Stimulated activated effector memory CD8-positive, alpha-beta T cell treated with anti-CD3 and anti-CD28 coated beads, Interleukin-12 subunit alpha, Interleukin-12 subunit beta, amount 100 ng/mL, for 72 hours (primary cell): ENCODE measurements around the gene PCNX2.

Source experiments
- ATAC-seq: fragments of 150-1000 bp; cut with Tn5 transposase; 2 replicates; pipeline ENCODE4 v1.10.0; 2021
- DNase-seq, 2 donors: peaks; one replicate each; pipeline ENCODE4 v3.0.0; 2021 to 2022; ENCODE audit warnings: low spot score in 2 of 2
- H3K27ac Mint-ChIP-seq: one replicate; pipeline ENCODE4 v1.8.0; 2022; ENCODE audit warnings: mild to moderate bottlenecking, mixed read lengths
- H3K36me3 Mint-ChIP-seq: one replicate; pipeline ENCODE4 v1.8.0; 2022; ENCODE audit warnings: mild to moderate bottlenecking, mixed read lengths
- H3K4me1 Mint-ChIP-seq: one replicate; pipeline ENCODE4 v1.8.0; 2022; ENCODE audit warnings: mixed read lengths
- H3K4me3 Mint-ChIP-seq: one replicate; pipeline ENCODE4 v1.8.0; 2022; ENCODE audit warnings: mild to moderate bottlenecking, mixed read lengths
- H3K9me3 Mint-ChIP-seq: one replicate; pipeline ENCODE4 v1.8.0; 2022; ENCODE audit warnings: mixed read lengths

PCNX2 gene, protein sequence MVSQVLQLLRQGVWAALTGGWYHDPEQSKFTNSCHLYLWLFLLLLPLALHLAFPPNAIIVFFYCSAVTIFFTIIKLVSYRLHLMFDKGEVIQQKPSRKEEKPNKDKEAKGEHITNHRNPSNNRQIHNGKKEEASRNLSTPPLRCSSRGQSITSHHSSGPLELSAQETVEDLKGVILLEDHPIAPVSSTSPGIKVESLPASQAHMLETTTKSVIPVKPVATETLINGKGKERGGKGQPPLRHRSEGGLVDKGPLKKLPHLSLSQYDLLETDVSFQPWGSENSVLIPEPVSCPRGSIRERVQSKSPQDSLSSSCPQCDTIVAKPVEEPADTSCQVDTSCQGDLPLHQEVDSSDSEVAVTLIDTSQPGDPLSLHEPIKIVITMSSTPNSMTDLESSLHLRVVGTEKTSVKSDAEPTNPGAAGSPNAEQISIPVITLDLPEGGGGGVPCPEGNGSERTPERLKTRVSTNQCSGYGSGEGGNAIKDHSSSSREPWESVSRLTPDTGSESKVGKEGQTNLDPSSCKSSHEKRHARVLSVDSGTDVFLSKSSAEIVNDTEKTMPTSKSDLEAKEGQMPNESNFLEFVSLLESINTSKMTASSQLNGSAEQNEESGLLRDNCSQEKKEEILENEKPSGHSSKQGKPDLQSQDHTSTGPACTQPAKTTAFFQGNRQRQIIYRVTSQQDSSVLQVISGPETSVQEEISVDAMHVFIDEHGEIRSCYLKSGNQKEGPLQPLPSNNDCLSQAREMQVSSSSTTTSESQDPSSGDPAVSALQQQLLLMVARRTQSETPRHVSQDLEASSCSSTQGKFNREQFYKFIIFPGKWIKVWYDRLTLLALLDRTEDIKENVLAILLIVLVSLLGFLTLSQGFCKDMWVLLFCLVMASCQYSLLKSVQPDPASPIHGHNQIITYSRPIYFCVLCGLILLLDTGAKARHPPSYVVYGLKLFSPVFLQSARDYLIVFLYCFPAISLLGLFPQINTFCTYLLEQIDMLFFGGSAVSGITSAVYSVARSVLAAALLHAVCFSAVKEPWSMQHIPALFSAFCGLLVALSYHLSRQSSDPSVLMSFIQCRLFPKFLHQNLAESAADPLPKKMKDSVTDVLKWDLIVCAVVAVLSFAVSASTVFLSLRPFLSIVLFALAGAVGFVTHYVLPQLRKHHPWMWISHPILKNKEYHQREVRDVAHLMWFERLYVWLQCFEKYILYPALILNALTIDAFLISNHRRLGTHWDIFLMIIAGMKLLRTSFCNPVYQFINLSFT (N-terminal part only)

DNA sequence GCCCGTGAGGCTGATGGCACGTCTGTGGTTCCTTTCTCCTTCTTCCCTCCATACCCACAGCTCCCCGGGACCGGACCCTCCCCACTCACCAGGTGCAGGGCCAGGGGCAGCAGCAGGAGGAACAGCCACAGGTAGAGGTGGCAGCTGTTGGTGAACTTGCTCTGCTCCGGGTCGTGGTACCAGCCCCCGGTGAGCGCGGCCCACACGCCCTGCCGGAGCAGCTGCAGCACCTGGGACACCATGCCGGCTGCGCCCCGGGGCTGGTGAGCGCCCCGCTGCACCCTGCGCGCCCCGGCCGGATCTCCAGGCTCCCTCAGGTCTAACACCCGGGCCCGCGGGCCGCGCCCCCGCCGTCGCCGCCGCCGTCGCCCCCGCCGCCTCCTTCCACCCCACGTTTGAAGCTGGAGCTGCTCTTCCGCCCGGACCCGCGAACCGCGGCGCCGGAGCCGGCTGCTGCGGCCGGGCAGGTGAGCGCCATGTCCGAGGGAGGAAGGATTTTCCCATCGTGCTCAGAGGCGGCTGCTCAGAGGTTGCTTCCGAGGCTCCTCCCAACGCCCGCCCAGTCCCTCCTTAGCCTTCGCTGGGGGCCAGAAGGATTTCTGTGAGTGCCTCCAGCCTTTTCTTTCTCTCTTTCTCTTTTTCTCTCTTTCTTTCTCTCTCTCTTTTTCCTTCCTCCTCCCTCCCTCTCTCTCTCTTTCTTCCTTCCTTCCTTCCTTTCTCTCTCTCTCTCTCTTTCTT is at the start of gene PCNX2:
PCNX2 (minus strand) TSS at position 489 of the 738 bp plus-strand sequence; CDS start at position 242, 247 bp downstream.
- Mint-ChIP-seq H3K4me3 (peak within 1 kb of the TSS; percentile 97), H3K27ac (peak within 1 kb of the TSS; percentile 96), H3K36me3 (no peaks in the 10 kb centered on the region), H3K9me3 (no peaks in the 10 kb centered on the region), H3K4me1 (peaks cover 39% of the 10 kb centered on the region)
- DNase-seq (peak; percentile 43 to 80), ATAC-seq (peak; percentile 93)

DNA sequence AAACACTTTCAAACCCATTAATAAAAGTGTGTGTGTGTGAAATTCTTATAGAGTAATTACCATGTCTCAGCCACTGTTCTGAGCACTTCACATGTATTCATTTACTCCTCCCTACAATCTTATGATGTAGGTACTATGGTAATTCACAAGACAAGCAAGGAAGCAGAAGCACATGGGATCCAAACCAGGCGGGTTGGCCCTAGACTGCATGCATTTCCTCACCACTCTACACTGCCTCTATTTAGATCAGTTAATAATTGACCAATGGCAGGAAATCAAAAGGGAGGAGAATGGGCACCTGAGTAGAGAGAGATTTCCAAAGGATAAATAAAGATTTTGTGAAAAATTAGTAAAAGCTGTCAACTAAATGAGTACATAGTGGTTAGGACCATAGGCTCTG is 47.7 kb upstream of the PCNX2 start:
- Mint-ChIP-seq H3K4me1 (peaks cover 4% of the 10 kb centered on the region), H3K36me3 (no peaks in the 10 kb centered on the region), H3K4me3 (no peak overlapping the region), H3K9me3 (no peaks in the 10 kb centered on the region), H3K27ac (no peak overlapping the region)
- ATAC-seq (no peak), DNase-seq (no peak)

DNA sequence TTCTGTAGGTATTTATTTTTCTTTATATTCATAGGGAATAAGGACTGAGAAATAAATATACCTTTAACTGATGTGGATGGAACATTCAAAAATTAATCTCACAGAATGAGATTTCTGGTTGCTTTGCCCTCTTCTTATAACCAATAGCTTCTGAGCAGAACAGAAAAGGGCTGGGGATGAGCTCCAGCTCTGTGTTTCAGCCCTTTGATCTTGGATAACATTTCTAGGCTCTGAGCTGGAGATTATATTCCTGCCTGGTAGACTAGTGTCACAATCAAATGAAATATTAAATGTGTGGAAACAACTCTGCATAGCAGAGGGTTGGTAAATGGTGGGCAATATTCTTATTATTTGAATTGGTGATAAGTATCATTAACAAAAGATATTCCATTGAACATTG is 46.6 kb upstream of the PCNX2 start:
- DNase-seq: no peak
- H3K36me3 Mint-ChIP-seq: no peaks in the 10 kb centered on the region
- H3K27ac Mint-ChIP-seq: no peak overlapping the region
- peaks cover 4% of the 10 kb centered on the region for H3K4me1 Mint-ChIP-seq
- H3K4me3 Mint-ChIP-seq: no peak overlapping the region
- no peaks in the 10 kb centered on the region for H3K9me3 Mint-ChIP-seq
- ATAC-seq: no peak

DNA sequence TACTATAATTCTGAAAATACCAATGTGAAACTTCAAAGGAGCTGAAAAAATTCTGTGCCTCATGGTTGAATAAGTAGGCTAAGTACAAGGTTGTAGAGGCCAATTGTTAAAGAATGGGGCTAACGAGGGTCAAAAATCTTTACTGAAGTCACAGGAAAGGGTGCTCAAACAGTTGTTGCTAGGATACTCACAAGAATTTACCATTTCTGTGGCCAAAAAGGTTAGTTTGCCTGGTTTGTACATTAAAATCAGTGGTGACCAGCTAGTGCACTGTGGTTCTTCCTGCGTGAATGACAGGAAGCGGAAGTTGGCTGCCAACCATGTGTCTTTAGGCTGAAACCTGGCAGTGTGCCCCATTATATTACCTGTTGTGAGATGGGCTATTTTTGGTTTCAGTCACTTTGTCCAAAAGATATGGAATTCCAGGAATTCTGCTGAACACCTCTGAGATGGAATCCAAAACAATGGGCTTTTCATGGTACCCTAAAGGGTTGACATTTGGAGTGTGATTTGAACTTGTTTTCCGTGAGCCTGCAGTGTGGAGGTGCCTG is 45.5 kb upstream of the PCNX2 start:
- Mint-ChIP-seq H3K4me1 (peaks cover 4% of the 10 kb centered on the region), H3K27ac (no peak overlapping the region), H3K36me3 (no peaks in the 10 kb centered on the region), H3K4me3 (no peak overlapping the region), H3K9me3 (no peaks in the 10 kb centered on the region)
- DNase-seq (no peak), ATAC-seq (no peak)

DNA sequence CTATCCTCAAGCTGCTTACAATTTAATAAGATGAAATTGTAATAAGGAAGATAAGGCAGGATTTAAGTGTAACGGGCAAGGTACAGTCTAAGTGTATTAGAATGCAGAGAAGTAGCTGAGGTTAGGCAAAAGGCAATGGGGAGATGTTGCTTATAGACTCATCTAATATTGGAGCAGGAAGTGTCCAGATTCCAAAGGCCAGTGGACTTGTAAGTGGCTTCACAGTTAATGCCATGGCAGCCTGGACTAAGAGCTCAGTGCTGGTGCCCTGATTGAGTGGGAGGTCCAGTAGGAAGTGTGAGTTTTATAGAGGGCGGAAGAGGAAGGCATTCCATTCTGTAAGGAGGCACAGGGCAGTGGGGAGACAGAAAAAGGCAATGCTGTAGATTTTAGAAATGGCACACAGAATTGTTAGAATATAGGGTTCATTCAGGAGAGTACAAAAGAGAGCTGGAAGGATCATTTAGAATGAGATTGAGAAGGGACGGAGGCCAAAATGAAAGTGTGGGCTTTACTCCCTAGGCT is 44.6 kb upstream of the PCNX2 start:
- Mint-ChIP-seq H3K36me3 (no peaks in the 10 kb centered on the region), H3K27ac (no peak overlapping the region), H3K4me3 (no peak overlapping the region), H3K9me3 (no peaks in the 10 kb centered on the region), H3K4me1 (peaks cover 4% of the 10 kb centered on the region)
- DNase-seq: no peak
- no peak for ATAC-seq

DNA sequence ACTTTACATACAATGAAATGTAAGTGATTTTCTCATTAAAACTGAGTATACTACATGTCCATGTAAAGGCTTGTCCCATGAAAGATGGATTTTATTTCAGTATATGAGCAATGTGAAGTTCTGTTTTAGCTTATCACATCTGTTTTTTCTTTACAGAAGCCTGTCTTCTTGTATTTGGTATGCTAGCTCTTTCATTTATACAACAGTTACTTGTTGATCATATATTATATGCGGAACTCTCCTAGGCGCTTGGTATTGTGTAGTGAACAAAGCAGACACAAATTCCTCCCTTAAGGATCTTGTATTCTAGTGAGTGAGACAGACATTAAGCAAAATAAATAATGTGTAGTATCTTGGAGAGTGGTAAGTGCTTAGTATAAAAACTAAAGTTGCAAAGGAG is 42.6 kb upstream of the PCNX2 start:
- no peak overlapping the region for H3K4me3 Mint-ChIP-seq
- ATAC-seq (no peak), DNase-seq (no peak)
- H3K27ac Mint-ChIP-seq: no peak overlapping the region
- H3K4me1 Mint-ChIP-seq: peaks cover 4% of the 10 kb centered on the region
- no peaks in the 10 kb centered on the region for H3K9me3 Mint-ChIP-seq
- no peaks in the 10 kb centered on the region for H3K36me3 Mint-ChIP-seq

DNA sequence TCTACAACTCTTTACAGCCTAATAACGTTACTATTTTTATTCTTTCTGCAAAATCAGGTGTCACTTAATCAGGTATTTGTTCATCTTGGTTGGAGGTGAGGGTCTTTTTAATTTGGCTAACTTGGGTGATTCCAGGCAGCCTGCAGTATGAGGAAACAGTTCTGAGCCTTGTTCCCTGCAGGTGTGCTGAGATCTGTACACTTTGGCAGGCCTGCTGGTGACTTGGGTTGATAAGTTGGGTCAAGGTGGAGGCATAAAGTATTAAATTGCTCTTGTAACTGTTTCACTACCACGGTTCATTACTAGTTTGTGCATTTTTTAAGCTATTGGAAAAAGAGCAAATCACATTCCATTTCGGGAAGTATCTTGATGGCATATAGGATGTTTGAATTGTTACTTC is 42.0 kb upstream of the PCNX2 start:
- no peaks in the 10 kb centered on the region for H3K9me3 Mint-ChIP-seq

DNA sequence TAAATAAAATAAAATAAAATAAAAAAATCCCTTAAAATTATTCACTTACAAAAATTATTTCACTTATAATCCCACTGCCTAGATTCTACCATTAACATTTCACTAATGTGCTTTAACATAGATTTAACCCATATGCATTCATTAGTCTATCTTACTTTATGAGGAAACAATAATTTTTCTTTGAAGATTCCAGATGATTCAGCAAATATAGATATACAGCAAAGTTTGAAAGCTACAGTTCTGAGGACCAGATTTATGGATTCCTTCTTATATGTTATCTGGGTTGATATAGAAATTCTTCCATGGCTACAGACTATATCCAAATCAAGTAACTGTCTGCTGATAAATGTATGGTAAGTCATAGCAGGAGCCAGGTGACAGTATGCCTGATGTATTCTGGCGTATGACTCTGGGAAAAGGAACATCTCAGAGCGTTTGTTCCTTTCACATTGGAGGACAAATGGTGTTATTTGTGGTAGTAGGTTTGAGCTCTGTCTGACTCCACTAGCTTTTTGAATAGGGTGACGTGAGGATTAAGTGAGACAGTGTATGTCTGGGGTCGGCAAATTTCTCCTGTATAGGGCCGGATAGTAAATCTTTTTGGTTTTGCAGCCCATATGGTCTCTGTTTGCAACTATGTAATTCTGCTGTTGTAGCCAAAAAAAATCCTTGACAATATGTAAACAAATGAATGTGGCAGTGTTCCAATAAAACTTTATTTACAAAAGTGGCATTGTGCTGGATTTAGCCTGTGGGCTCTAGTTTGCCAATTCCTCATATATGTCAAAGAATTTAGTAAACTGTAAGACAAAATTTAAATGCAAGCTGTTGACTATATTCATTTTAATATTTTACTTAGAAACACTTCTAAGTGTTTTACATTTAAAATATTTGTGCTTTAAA is 41.3 kb upstream of the PCNX2 start:
- H3K9me3 Mint-ChIP-seq: no peaks in the 10 kb centered on the region
- H3K4me3 Mint-ChIP-seq: no peak overlapping the region
- no peaks in the 10 kb centered on the region for H3K36me3 Mint-ChIP-seq
- ATAC-seq: no peak
- H3K4me1 Mint-ChIP-seq: peaks cover 10% of the 10 kb centered on the region
- DNase-seq: no peak
- no peak overlapping the region for H3K27ac Mint-ChIP-seq

More for the DNA sequence above, 42.0 kb upstream of the PCNX2 start:
- DNase-seq (no peak), ATAC-seq (no peak)
- Mint-ChIP-seq H3K4me1 (peaks cover 4% of the 10 kb centered on the region), H3K36me3 (no peaks in the 10 kb centered on the region), H3K4me3 (no peak overlapping the region), H3K27ac (no peak overlapping the region)

DNA sequence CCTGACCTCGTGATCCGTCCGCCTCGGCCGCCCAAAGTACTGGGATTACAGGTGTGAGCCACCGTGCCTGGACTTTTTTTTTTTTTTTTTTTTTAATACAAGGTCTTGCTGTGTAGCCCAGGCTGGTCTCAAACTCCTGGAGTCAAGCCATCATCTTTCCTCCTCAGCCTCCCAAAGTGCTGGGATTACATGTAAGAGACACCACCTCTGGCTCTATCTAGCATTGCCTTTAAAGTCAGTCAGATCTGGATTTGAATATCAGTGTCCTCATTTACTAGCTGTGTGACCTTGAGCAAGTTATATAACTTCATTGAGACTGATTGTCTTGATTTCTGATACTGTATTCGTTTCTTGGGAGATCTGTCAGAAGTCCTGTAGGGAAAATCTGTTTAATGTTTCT is 38.6 kb upstream of the PCNX2 start:
- peaks cover 7% of the 10 kb centered on the region for H3K4me1 Mint-ChIP-seq
- DNase-seq (no peak), ATAC-seq (no peak)
- H3K9me3 Mint-ChIP-seq: no peaks in the 10 kb centered on the region
- H3K4me3 Mint-ChIP-seq: no peak overlapping the region
- H3K36me3 Mint-ChIP-seq: no peaks in the 10 kb centered on the region
- H3K27ac Mint-ChIP-seq: no peak overlapping the region

DNA sequence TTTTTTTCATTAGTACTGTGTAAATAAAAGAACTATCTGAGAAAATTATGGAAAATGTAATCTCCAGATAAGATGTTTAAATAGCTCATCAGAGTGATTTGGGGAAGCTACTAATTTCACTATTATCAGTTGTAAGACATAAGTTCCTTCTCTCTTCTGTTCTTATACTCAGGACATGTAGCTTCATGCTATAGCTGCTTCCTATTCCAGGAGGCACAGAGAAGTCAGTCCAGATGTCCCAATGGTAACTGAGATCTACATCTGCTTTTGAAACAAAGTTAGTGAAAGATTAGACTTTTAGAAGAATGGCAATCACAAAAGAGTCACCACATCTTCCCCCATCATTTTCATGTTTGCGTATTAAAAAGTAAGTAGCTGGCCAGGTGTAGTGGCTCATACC is 37.6 kb upstream of the PCNX2 start:
- DNase-seq: no peak
- Mint-ChIP-seq H3K9me3 (no peaks in the 10 kb centered on the region), H3K4me3 (no peak overlapping the region), H3K36me3 (no peaks in the 10 kb centered on the region), H3K27ac (no peak overlapping the region), H3K4me1 (peaks cover 7% of the 10 kb centered on the region)
- ATAC-seq: no peak

DNA sequence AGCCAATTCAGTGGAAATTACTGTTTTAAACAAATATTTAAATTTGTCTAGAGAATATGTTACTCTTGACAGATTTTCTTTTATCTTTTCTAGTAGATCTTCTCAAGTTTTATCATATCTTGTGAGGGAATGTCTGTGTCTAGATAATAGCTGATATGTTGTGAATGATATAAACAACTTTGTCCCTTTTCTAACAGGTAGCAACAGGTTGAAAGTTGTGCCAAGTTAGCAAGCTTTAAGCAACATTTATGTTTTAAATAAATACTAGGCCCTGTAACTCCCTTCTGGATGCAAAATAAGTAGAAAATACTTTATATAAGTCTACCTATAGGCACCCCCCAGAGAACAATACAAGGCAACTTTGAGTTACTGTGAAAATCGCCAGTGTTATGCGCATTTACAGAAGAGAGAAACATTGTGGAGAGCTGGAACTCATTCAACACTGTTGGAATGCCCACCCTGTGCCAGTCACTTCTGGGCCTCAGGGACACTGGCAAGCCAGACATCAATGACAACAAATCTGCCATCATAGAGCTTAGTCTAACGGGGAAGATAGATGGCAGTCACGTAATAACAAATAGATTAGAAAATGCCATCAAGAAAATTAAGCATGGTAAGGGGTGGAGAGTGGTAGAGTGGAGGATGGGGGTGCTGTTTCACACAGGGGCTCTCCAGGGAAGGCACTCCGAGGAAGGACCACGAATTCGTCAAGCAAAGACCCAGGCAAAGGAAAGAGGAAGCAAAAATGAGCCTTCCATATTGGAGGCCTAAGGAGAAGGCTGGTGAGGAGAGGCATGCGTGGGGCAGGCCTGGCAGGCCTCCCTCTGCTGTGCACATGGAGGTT is 36.4 kb upstream of the PCNX2 start:
- H3K4me1 Mint-ChIP-seq: peaks cover 10% of the 10 kb centered on the region

DNA sequence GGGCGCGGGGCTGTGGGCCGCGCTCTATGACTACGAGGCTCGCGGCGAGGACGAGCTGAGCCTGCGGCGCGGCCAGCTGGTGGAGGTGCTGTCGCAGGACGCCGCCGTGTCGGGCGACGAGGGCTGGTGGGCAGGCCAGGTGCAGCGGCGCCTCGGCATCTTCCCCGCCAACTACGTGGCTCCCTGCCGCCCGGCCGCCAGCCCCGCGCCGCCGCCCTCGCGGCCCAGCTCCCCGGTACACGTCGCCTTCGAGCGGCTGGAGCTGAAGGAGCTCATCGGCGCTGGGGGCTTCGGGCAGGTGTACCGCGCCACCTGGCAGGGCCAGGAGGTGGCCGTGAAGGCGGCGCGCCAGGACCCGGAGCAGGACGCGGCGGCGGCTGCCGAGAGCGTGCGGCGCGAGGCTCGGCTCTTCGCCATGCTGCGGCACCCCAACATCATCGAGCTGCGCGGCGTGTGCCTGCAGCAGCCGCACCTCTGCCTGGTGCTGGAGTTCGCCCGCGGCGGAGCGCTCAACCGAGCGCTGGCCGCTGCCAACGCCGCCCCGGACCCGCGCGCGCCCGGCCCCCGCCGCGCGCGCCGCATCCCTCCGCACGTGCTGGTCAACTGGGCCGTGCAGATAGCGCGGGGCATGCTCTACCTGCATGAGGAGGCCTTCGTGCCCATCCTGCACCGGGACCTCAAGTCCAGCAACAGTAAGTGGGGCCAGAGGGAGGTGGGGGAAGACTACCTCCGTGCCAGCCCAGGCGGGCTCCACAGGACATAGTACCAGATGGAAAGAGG is 32.8 kb upstream of the PCNX2 start:
- peak; percentile 31 to 64 for DNase-seq
- Mint-ChIP-seq H3K4me3 (peak overlapping the region; percentile 68), H3K27ac (no peak overlapping the region), H3K9me3 (no peaks in the 10 kb centered on the region), H3K36me3 (no peaks in the 10 kb centered on the region), H3K4me1 (peaks cover 14% of the 10 kb centered on the region)
- peak; percentile 53 for ATAC-seq

More for the DNA sequence above, 36.4 kb upstream of the PCNX2 start:
- ATAC-seq (no peak), DNase-seq (no peak)
- Mint-ChIP-seq H3K9me3 (no peaks in the 10 kb centered on the region), H3K4me3 (no peak overlapping the region), H3K36me3 (no peaks in the 10 kb centered on the region), H3K27ac (no peak overlapping the region)
